Glutamatergic neuron (in vitro differentiated cells): Measurements from ENCODE around the gene MOSPD2. TPM values are rescaled to one million over a fixed set of nuclear protein-coding genes. Genes with fewer than 3 reads are reported as not detected.

Source experiments
- DNase-seq: peaks from one replicate; pipeline ENCODE4 v3.0.0; 2022
- H3K27ac Mint-ChIP-seq: one replicate; pipeline ENCODE4 v1.8.0; 2020; ENCODE audit warnings: mild to moderate bottlenecking, mixed read lengths, inconsistent platforms; ENCODE audit not compliant: unreplicated experiment
- H3K27me3 Mint-ChIP-seq: one replicate; pipeline ENCODE4 v1.8.0; 2020; ENCODE audit warnings: mild to moderate bottlenecking, moderate library complexity, mixed read lengths, inconsistent platforms; ENCODE audit not compliant: unreplicated experiment
- H3K36me3 Mint-ChIP-seq: one replicate; pipeline ENCODE4 v1.8.0; 2020; ENCODE audit warnings: mild to moderate bottlenecking, mixed read lengths, inconsistent platforms; ENCODE audit not compliant: unreplicated experiment
- H3K4me1 Mint-ChIP-seq: one replicate; pipeline ENCODE4 v1.8.0; 2020; ENCODE audit warnings: mild to moderate bottlenecking, low read depth, mixed read lengths, inconsistent platforms; ENCODE audit not compliant: unreplicated experiment
- H3K4me3 Mint-ChIP-seq: one replicate; pipeline ENCODE4 v1.8.0; 2020; ENCODE audit warnings: mild to moderate bottlenecking, mixed read lengths, inconsistent platforms; ENCODE audit not compliant: unreplicated experiment
- H3K9me3 Mint-ChIP-seq: one replicate; pipeline ENCODE4 v1.8.0; 2020; ENCODE audit warnings: mild to moderate bottlenecking, moderate library complexity, mixed read lengths, inconsistent platforms; ENCODE audit not compliant: unreplicated experiment
- CTCF ChIP-seq: fragments of 200-600 bp; sonication (generic); IDR thresholded peaks from one replicate; pipeline ENCODE4 v1.5.0; 2021; ENCODE audit not compliant: partially characterized antibody, unreplicated experiment
- total RNA-seq: library from RNA; stranded (reverse); fragmentation: NEBNext Ultra II Directional; extraction: Animal tissue kit (Norgen Biotek cat#: 25700); gene quantifications from one replicate; pipeline ENCODE4 v1.2.1, GENCODE V29; 2021; ENCODE audit not compliant: unreplicated experiment

The MOSPD2 gene
- total RNA-seq, 1 donor from 2014 or later: 11.8 TPM

DNA sequence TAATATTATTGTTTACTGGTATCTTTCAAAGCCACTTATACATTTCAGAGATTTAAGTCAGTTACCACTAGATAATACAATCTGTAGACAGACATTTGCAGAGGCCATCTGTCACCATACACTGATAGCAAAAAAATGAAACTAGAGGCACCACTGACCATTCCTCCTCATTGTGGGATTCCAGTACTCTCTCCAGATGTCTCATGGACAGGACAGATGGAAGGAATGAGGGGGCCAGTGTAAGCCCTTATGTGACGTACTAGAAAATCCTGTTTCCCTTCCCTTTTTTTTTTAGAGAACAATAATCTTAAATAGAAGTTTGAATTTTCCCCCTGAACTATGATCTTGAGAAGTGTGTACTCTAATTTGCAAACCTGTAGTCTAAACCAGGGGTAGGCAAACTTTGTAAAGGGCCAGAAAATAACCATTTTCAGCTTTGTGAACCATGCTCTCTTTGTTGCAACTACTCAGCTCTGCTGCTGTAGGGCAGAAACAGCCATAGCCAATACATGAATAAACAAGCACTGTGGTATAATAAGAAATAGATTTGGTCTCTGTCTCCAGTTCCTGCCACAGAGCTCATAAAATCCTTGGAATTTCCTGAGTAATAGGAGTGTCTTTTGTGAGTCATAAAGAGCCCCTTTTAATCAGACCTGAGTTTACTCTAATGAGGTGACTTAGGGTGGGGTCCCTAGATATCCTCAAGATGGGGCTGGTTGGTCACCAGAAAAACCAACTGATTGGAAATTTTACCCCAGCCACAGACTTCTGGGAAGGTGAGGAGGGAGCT is 90.4 kb downstream of the MOSPD2 start:
- H3K27ac Mint-ChIP-seq: no peak overlapping the region
- H3K36me3 Mint-ChIP-seq: no peaks in the 10 kb centered on the region
- H3K4me1 Mint-ChIP-seq: peaks cover 2% of the 10 kb centered on the region
- no peak overlapping the region for H3K4me3 Mint-ChIP-seq
- TF ChIP-seq CTCF: no peak
- DNase-seq: no peak
- H3K27me3 Mint-ChIP-seq: no peaks in the 10 kb centered on the region
- H3K9me3 Mint-ChIP-seq: no peaks in the 10 kb centered on the region

DNA sequence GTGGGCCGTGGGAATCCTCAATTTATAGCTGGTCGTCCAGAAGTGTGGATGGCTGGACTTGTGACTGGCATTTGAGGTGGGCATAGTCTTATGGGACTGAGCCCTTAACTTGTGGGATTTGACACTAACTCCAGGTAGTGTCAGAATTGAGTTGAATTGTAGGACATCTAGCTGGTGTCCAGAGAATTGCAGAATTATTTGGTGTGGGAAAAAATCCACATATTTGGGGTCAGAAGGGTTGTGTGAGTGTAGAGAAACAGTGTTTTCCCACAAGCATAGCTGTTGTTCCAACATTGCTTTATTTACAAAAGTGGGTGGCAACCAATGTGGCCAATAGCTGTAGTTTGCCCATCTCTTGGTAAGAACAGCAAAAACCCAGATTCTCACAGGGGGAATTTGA is 91.3 kb downstream of the MOSPD2 start:
- Mint-ChIP-seq H3K4me3 (no peak overlapping the region), H3K27me3 (no peaks in the 10 kb centered on the region), H3K9me3 (no peaks in the 10 kb centered on the region), H3K4me1 (peaks cover 2% of the 10 kb centered on the region), H3K36me3 (no peaks in the 10 kb centered on the region), H3K27ac (no peak overlapping the region)
- no peak for DNase-seq
- TF ChIP-seq CTCF: no peak

Other genes starting within 250 kb of the MOSPD2 start
- 3.4 TPM for gene FANCB, start 352 bp upstream of the MOSPD2 start, total RNA-seq